Upper lobe of right lung (tissue), 1 donor: ENCODE measurements around the gene OR6K3. TPM values are rescaled to one million over a fixed set of nuclear protein-coding genes. Genes with fewer than 3 reads are reported as not detected.

ENCODE experiments used
- ATAC-seq: fragments of 200-7000 bp; cut with Tn5 transposase; one replicate; pipeline ENCODE4 v1.9.1; 2020; ENCODE audit warnings: mild to moderate bottlenecking, moderate library complexity
- DNase-seq: peaks from one replicate; pipeline ENCODE4 v3.0.0-alpha.2; 2020
- H3K27ac ChIP-seq: fragments of 200-600 bp; one replicate; pipeline ENCODE4 v1.8.0; 2022
- H3K27me3 ChIP-seq: fragments of 200-600 bp; one replicate; pipeline ENCODE4 v1.8.0; 2022; ENCODE audit warnings: mild to moderate bottlenecking
- H3K36me3 ChIP-seq: fragments of 200-600 bp; one replicate; pipeline ENCODE4 v1.8.0; 2022
- H3K4me1 ChIP-seq: fragments of 200-600 bp; one replicate; pipeline ENCODE4 v1.8.0; 2022
- H3K4me3 ChIP-seq: fragments of 200-600 bp; one replicate; pipeline ENCODE4 v1.8.0; 2022; ENCODE audit warnings: mild to moderate bottlenecking
- H3K9me3 ChIP-seq: fragments of 200-600 bp; one replicate; pipeline ENCODE4 v1.8.0; 2022
- intact Hi-C: fragments of 100-400 bp; cut with DNase I; formaldehyde crosslinking; loops from one replicate; pipeline ENCODE4 v1.11.0; 2022
- total RNA-seq: library from RNA; stranded (reverse); fragmentation: NEBNext Ultra II Directional; extraction: Animal tissue kit (Norgen Biotek cat#: 25700); gene quantifications from one replicate; pipeline ENCODE4 v1.2.1, GENCODE V29; 2021
- TF ChIP-seq, protein P1 (sequence below): fragments of 200-600 bp; IDR thresholded peaks from one replicate; pipeline ENCODE4 v1.8.0; 2022; ENCODE audit warnings: antibody characterized with exemption
- donor health status: DM: no; HTN: yes; CAD: no; lungs with severe emphysema.

The OR6K3 gene
- total RNA-seq, 1 donor from 2014 or later, result 2.3 TPM

DNA sequence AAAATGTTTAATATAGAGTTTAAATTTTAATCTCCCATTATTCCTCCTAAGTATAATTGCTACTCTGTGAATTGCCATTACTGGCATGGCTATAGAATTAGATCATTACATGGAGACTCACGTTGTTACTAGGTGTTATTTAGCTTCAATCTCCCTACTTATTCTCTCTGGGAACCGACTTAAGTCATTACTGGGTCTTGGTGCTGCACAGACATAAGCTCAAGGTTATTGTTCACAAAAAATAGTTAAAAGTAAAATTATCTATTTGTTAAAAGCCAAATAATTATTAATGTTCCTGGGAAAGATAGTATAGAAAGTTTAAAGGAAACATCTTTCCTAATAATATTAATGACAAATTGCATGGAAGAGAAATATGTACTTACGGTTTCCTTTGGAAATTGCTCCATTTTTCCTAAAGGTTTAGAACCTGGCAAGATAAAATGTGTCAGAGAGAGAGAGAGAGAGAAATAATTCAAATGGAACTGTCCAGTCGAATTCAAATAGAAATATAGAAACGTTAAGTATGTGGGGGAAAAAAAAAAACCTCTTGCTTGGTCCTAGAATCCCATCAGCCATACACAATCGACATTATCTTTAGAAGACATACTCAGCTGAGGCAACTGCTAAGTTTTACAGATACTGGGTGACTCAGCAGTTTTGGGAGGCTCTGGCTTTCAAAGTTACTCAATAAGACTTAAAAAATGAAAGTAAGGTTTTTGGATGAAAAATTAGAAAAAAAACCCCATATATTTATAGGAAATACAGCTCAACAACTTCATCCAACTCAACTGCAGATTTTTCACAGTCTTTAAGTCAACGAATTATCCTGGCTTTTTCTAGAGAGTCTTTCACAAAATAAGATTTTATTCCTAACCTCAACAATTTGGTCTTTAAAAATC is 34.2 kb downstream of the OR6K3 start, which contains the start of gene SPTA1:
Gene SPTA1 (minus strand): TSS at position 605 of the 899 bp plus-strand sequence. CDS start 198 bp downstream, at position 407.
- Histone ChIP-seq H3K9me3 (no peaks in the 10 kb centered on the region), H3K4me3 (no peak within 1 kb of the TSS), H3K27ac (no peak within 1 kb of the TSS), H3K36me3 (no peaks in the 10 kb centered on the region), H3K4me1 (no peaks in the 10 kb centered on the region), H3K27me3 (no peaks in the 10 kb centered on the region)
- no peak for ATAC-seq
- TF ChIP-seq, protein P1, sequence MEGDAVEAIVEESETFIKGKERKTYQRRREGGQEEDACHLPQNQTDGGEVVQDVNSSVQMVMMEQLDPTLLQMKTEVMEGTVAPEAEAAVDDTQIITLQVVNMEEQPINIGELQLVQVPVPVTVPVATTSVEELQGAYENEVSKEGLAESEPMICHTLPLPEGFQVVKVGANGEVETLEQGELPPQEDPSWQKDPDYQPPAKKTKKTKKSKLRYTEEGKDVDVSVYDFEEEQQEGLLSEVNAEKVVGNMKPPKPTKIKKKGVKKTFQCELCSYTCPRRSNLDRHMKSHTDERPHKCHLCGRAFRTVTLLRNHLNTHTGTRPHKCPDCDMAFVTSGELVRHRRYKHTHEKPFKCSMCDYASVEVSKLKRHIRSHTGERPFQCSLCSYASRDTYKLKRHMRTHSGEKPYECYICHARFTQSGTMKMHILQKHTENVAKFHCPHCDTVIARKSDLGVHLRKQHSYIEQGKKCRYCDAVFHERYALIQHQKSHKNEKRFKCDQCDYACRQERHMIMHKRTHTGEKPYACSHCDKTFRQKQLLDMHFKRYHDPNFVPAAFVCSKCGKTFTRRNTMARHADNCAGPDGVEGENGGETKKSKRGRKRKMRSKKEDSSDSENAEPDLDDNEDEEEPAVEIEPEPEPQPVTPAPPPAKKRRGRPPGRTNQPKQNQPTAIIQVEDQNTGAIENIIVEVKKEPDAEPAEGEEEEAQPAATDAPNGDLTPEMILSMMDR, result no peak
- intact Hi-C loops, result no loop called here
- DNase-seq, result no peak

DNA sequence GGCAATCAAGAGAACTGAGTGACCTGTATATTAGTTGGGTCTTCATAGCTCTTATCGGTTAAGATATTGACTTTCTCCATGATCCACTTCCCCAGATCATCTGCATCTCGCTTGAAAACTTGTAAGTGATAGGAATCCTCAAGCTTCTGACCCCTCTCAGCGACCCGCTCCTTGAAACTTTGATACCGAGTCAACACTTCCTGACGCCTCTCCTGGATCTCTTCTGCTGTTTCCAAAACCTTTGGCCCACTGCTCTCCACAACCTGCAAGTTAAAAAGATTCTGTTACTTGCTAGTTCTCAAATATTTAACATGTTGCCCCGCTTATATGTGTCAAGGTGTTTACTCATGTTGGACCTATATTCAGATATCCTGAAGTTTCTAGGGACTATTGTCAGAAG is 35.4 kb downstream of the OR6K3 start:
- intact Hi-C loops, result no loop called here
- no peaks in the 10 kb centered on the region for H3K27me3 ChIP-seq
- H3K4me3 ChIP-seq, result no peak overlapping the region
- H3K9me3 ChIP-seq, result no peaks in the 10 kb centered on the region
- H3K36me3 ChIP-seq, result no peaks in the 10 kb centered on the region
- no peak for DNase-seq
- TF ChIP-seq, protein P1, result no peak
- ATAC-seq, result no peak
- H3K4me1 ChIP-seq, result no peaks in the 10 kb centered on the region
- no peak overlapping the region for H3K27ac ChIP-seq

DNA sequence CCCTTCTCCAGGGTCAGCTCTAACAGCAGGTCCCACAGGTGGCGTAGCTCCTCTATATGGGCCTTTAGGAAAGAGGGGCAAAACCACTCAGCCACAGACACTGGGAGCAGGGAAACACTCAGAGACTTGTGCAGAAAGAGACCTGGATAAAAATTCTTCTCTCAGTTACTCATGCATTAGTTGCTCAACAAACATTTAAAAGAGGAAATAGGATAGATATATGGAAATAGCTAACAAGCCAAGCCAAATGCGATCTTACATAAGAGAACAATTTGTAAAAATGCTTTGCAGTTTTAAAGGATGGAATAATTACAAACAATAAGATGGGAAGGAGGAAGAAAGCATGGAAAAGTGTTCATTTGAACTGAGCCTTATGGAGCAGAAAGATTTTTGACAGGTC is 38.9 kb downstream of the OR6K3 start:
- H3K27ac ChIP-seq, result no peak overlapping the region
- intact Hi-C loops, result no loop called here
- DNase-seq (no peak), ATAC-seq (no peak)
- TF ChIP-seq, protein P1, result no peak
- no peaks in the 10 kb centered on the region for H3K9me3 ChIP-seq
- no peaks in the 10 kb centered on the region for H3K36me3 ChIP-seq
- H3K4me3 ChIP-seq, result no peak overlapping the region
- no peaks in the 10 kb centered on the region for H3K27me3 ChIP-seq
- no peaks in the 10 kb centered on the region for H3K4me1 ChIP-seq

DNA sequence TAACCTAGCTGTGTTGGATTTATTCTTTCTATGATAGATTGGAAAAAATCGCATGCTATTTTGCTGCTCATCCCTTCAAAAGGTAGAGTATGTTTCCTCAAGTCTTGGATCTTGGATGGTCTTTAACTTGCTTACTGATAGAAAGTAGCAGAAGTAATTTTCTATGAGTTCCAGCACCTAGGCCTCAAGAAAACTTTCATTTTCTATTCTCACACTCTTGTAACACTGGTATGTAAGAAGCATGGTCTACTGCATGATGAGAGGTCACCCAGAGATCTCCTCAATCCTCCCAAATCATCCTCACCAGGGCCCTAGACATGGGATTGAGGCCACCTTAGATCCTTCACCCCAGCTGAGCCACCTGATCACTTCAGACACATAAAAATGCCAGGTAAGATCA is 41.2 kb downstream of the OR6K3 start:
- H3K36me3 ChIP-seq, result no peaks in the 10 kb centered on the region
- H3K4me3 ChIP-seq, result no peak overlapping the region
- no peaks in the 10 kb centered on the region for H3K4me1 ChIP-seq
- DNase-seq, result no peak
- no peak for ATAC-seq
- H3K27ac ChIP-seq, result no peak overlapping the region
- H3K9me3 ChIP-seq, result no peaks in the 10 kb centered on the region
- TF ChIP-seq, protein P1, result no peak
- no peaks in the 10 kb centered on the region for H3K27me3 ChIP-seq
- intact Hi-C loops, result no loop called here

DNA sequence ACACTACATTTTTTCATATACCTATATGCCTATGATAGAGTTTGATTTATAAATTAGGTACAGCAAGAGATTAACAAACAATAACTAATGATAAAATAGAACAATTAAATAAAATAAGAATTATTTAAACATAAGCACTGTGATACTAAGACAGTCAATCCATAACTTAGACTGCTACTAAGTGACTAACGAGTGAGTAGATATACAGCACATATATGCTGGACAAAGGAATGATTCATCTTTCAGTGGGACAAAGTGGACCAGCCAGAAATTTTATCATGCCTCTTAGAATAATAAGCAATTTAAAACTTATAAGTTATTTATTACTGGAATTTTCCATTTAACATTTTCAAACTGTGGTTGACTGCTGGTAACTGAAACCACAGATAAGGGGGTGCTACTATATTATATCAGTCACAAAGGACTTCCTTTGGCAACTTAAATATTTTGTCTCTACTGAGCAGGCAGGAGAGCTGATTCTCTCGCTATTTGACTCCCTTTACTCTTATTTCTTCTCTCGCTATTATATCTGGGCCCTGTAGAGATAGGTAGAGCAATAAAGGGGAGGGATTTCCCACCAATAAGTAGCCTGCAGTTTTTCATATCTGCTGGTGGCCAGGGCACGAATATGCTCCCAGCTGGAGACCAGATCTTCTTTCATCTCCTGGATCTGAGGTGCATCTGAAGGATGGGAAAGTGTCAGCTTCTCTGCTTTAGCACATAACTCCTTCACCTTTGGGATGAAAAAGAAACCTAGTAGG is 44.8 kb downstream of the OR6K3 start:
- no peak for ATAC-seq
- intact Hi-C loops, result no loop called here
- H3K9me3 ChIP-seq, result no peaks in the 10 kb centered on the region

More for the DNA sequence above, 44.8 kb downstream of the OR6K3 start:
- no peaks in the 10 kb centered on the region for H3K36me3 ChIP-seq
- no peaks in the 10 kb centered on the region for H3K27me3 ChIP-seq
- no peak overlapping the region for H3K27ac ChIP-seq
- TF ChIP-seq, protein P1, result no peak
- no peaks in the 10 kb centered on the region for H3K4me1 ChIP-seq
- no peak overlapping the region for H3K4me3 ChIP-seq
- DNase-seq, result no peak
